Small intestine (tissue), 7 donors: Measurements from ENCODE around the gene SLC45A1. TPM values are rescaled to one million over a fixed set of nuclear protein-coding genes. Genes with fewer than 3 reads are reported as not detected.
A peak's percentile ranks its signal among the peaks of the same experiment; 100 is the strongest.

Experiments used
- DNase-seq, 2 donors: peaks; one replicate each; pipeline versions ENCODE4 v3.0.0 to v3.0.0-alpha.2; 2013
- FAIRE-seq: peaks from 2 replicates; lab custom pipeline; 2012; peaks lifted over from hg19 to GRCh38; lab: Jason Lieb, UNC
- H3K27ac ChIP-seq, 3 donors: one replicate each; pipeline ENCODE4 v1.5.1; 2013; ENCODE audit warnings: low read length in 2 of 3, mild to moderate bottlenecking in 2 of 3, control low read depth in 1 of 3, inconsistent platforms in 1 of 3, low read depth in 1 of 3, moderate library complexity in 1 of 3
- H3K27me3 ChIP-seq, 3 donors: one replicate each; pipeline ENCODE4 v1.6.1; 2013; ENCODE audit warnings: low read length in 3 of 3, inconsistent platforms in 1 of 3; ENCODE audit not compliant: control insufficient read depth in 3 of 3, insufficient read depth in 3 of 3
- H3K36me3 ChIP-seq, 3 donors: one replicate each; pipeline ENCODE4 v1.6.1; 2013; ENCODE audit warnings: low read length in 3 of 3, inconsistent platforms in 1 of 3, low read depth in 1 of 3, mild to moderate bottlenecking in 1 of 3, moderate library complexity in 1 of 3; ENCODE audit not compliant: control insufficient read depth in 3 of 3, insufficient read depth in 2 of 3
- H3K4me1 ChIP-seq, 3 donors: one replicate each; pipeline ENCODE4 v1.6.1; 2013; ENCODE audit warnings: low read length in 2 of 3, inconsistent platforms in 1 of 3, low read depth in 1 of 3, mild to moderate bottlenecking in 1 of 3, moderate library complexity in 1 of 3; ENCODE audit not compliant: control insufficient read depth in 3 of 3, insufficient read depth in 2 of 3
- H3K4me3 ChIP-seq, 3 donors: one replicate each; pipeline ENCODE4 v1.5.1; 2013; ENCODE audit warnings: low read length in 3 of 3, control low read depth in 1 of 3, inconsistent platforms in 1 of 3, low read depth in 1 of 3, mild to moderate bottlenecking in 1 of 3, moderate library complexity in 1 of 3
- H3K9me3 ChIP-seq, 2 donors: one replicate each; pipeline ENCODE4 v1.6.1; 2013; ENCODE audit warnings: low read depth in 1 of 2, low read length in 1 of 2; ENCODE audit not compliant: control insufficient read depth in 2 of 2, insufficient read depth in 1 of 2
- WGBS, 3 donors: extraction: QIAGEN DNeasy Blood & Tissue Kit; methylation state at CpG; one replicate each; pipeline ENCODE4 v1.1.7; 2013; 5-methylcytosine and 5-hydroxymethylcytosine counted together
- polyA plus RNA-seq, 4 donors: library from polyadenylated mRNA; stranded (reverse) in 3 of 4; unstranded in 1 of 4; fragments of 200-250 nt in 3 of 4; fragments of 120-200 nt in 1 of 4; gene quantifications; one replicate each; pipeline versions ENCODE4 v1.2.1 to v1.2.3, GENCODE V29; 2013
- donor health status: healthy with polysubstance abuse.
- donor health status: control.
- donor health status: control.
- donor health status: Bipolar disorder and iron deficiency.
- donor health status: healthy.

The SLC45A1 gene
- polyA plus RNA-seq, 4 donors: 0.58 to 2.4 TPM; not detected in 2

- DNase-seq (peak in 1 of 2 donors; percentile 64), FAIRE-seq (no peak)
- WGBS, 3 donors: 38 to 46% (median 41%) methylated on average over 14 of the region's 14 CpGs
- peaks cover 0 to 16% (median 3%) of the 10 kb centered on the region in 3 donors for H3K4me1 ChIP-seq
- no peak overlapping the region for H3K4me3 ChIP-seq
- no peaks in the 10 kb centered on the region for H3K27me3 ChIP-seq
- H3K9me3 ChIP-seq: peaks cover 0 to 4% of the 10 kb centered on the region in 2 donors
- H3K36me3 ChIP-seq: no peaks in the 10 kb centered on the region
- H3K27ac ChIP-seq: peak overlapping the region in 2 of 3 donors; percentile 50 to 80
Observed at GRCh38 chr1:8283058-8283884, 34.6 kb upstream of the SLC45A1 start.

- Histone ChIP-seq H3K4me3 (no peak overlapping the region), H3K9me3 (peaks cover 0 to 4% of the 10 kb centered on the region in 2 donors), H3K27ac (peak overlapping the region in 2 of 3 donors; percentile 28 to 56), H3K27me3 (no peaks in the 10 kb centered on the region), H3K36me3 (no peaks in the 10 kb centered on the region), H3K4me1 (peaks cover 0 to 16% (median 3%) of the 10 kb centered on the region in 3 donors)
- WGBS, 3 donors: 54 to 72% (median 65%) methylated on average over 5 of the region's 5 CpGs
- DNase-seq: peak in 1 of 2 donors; percentile 21
- no peak for FAIRE-seq
Observed at GRCh38 chr1:8284127-8284526, 33.8 kb upstream of the SLC45A1 start.

GRCh38 chr1:8285103-8285502 is 32.8 kb upstream of the SLC45A1 start:
- H3K36me3 ChIP-seq: no peaks in the 10 kb centered on the region
- no peaks in the 10 kb centered on the region for H3K27me3 ChIP-seq
- peaks cover 0 to 16% (median 3%) of the 10 kb centered on the region in 3 donors for H3K4me1 ChIP-seq
- peaks cover 0 to 4% of the 10 kb centered on the region in 2 donors for H3K9me3 ChIP-seq
- DNase-seq (peak; percentile 87 to 99), FAIRE-seq (peak; percentile 41)
- 21 to 61% (median 43%) methylated on average over 4 of the region's 4 CpGs for WGBS, 3 donors
- H3K27ac ChIP-seq: peak overlapping the region; percentile 32 to 85 (median 82)
- H3K4me3 ChIP-seq: no peak overlapping the region

GRCh38 chr1:8285965-8286364 is 31.9 kb upstream of the SLC45A1 start:
- WGBS, 3 donors: 74 to 85% (median 76%) methylated on average over 2 of the region's 2 CpGs
- Histone ChIP-seq H3K4me1 (peaks cover 0 to 16% (median 3%) of the 10 kb centered on the region in 3 donors), H3K4me3 (no peak overlapping the region), H3K27ac (no peak overlapping the region), H3K27me3 (no peaks in the 10 kb centered on the region), H3K36me3 (no peaks in the 10 kb centered on the region), H3K9me3 (peaks cover 0 to 4% of the 10 kb centered on the region in 2 donors)
- DNase-seq (no peak), FAIRE-seq (no peak)

- H3K9me3 ChIP-seq: no peaks in the 10 kb centered on the region
- DNase-seq: peak; percentile 95 to 96
- no peaks in the 10 kb centered on the region for H3K27me3 ChIP-seq
- no peak for FAIRE-seq
- H3K27ac ChIP-seq: peak overlapping the region; percentile 62 to 74 (median 74)
- 27 to 57% (median 42%) methylated on average over 6 of the region's 6 CpGs for WGBS, 3 donors
- H3K4me3 ChIP-seq: no peak overlapping the region
- H3K4me1 ChIP-seq: peaks cover 0 to 15% (median 2%) of the 10 kb centered on the region in 3 donors
- no peaks in the 10 kb centered on the region for H3K36me3 ChIP-seq
Observed at GRCh38 chr1:8293118-8293517, 24.8 kb upstream of the SLC45A1 start.

GRCh38 chr1:8293641-8294169 is 24.2 kb upstream of the SLC45A1 start:
- FAIRE-seq (no peak), DNase-seq (peak in 1 of 2 donors; percentile 27)
- no peaks in the 10 kb centered on the region for H3K9me3 ChIP-seq
- WGBS, 3 donors: 89 to 91% (median 91%) methylated on average over 4 of the region's 4 CpGs
- no peaks in the 10 kb centered on the region for H3K27me3 ChIP-seq
- H3K27ac ChIP-seq: peak overlapping the region in 2 of 3 donors; percentile 21 to 74
- no peak overlapping the region for H3K4me3 ChIP-seq
- H3K36me3 ChIP-seq: no peaks in the 10 kb centered on the region
- H3K4me1 ChIP-seq: peaks cover 0 to 15% (median 2%) of the 10 kb centered on the region in 3 donors

GRCh38 chr1:8294170-8294697 is 23.7 kb upstream of the SLC45A1 start:
- Histone ChIP-seq H3K27ac (peak overlapping the region in 1 of 3 donors; percentile 74), H3K4me1 (peaks cover 0 to 15% (median 2%) of the 10 kb centered on the region in 3 donors), H3K9me3 (no peaks in the 10 kb centered on the region), H3K4me3 (no peak overlapping the region), H3K27me3 (no peaks in the 10 kb centered on the region), H3K36me3 (no peaks in the 10 kb centered on the region)
- DNase-seq: no peak
- 65 to 85% (median 82%) methylated on average over 19 of the region's 19 CpGs for WGBS, 3 donors
- no peak for FAIRE-seq

GRCh38 chr1:8297245-8297644 is 20.7 kb upstream of the SLC45A1 start:
- Histone ChIP-seq H3K27me3 (no peaks in the 10 kb centered on the region), H3K27ac (no peak overlapping the region), H3K36me3 (no peaks in the 10 kb centered on the region), H3K4me3 (no peak overlapping the region), H3K9me3 (no peaks in the 10 kb centered on the region), H3K4me1 (peaks cover 0 to 15% (median 2%) of the 10 kb centered on the region in 3 donors)
- 65 to 80% (median 73%) methylated on average over 4 of the region's 4 CpGs for WGBS, 3 donors
- FAIRE-seq (no peak), DNase-seq (no peak)
